Osteocyte (in vitro differentiated cells): ENCODE results near the gene ITPR2. TPM values are rescaled to one million over a fixed set of nuclear protein-coding genes. Genes with fewer than 3 reads are reported as not detected.

Experiments used
- DNase-seq: peaks from one replicate; pipeline ENCODE4 v3.0.0; 2021; ENCODE audit warnings: mixed read lengths; ENCODE audit not compliant: unreplicated experiment; ENCODE audit errors: extremely low spot score
- H3K27ac Mint-ChIP-seq: one replicate; pipeline ENCODE4 v1.8.0; 2021; ENCODE audit warnings: mild to moderate bottlenecking, mixed read lengths; ENCODE audit not compliant: unreplicated experiment
- H3K27me3 Mint-ChIP-seq: one replicate; pipeline ENCODE4 v1.8.0; 2021; ENCODE audit warnings: mixed read lengths; ENCODE audit not compliant: unreplicated experiment
- H3K36me3 Mint-ChIP-seq: one replicate; pipeline ENCODE4 v1.8.0; 2021; ENCODE audit warnings: mixed read lengths; ENCODE audit not compliant: unreplicated experiment
- H3K4me1 Mint-ChIP-seq: one replicate; pipeline ENCODE4 v1.8.0; 2021; ENCODE audit warnings: mixed read lengths; ENCODE audit not compliant: unreplicated experiment
- H3K4me3 Mint-ChIP-seq: one replicate; pipeline ENCODE4 v1.8.0; 2021; ENCODE audit warnings: mild to moderate bottlenecking, moderate library complexity, mixed read lengths; ENCODE audit not compliant: unreplicated experiment
- H3K9me3 Mint-ChIP-seq: one replicate; pipeline ENCODE4 v1.8.0; 2021; ENCODE audit warnings: mixed read lengths; ENCODE audit not compliant: unreplicated experiment
- total RNA-seq: library from RNA; stranded (reverse); gene quantifications from 2 replicates; pipeline ENCODE4 v1.2.1, GENCODE V29; 2021
- TF ChIP-seq, protein P1 (sequence below): fragments of 200-600 bp; sonication (generic); IDR thresholded peaks from 2 replicates; pipeline ENCODE4 v1.5.0; 2021; ENCODE audit warnings: antibody characterized with exemption, mild to moderate bottlenecking, moderate library complexity

Gene ITPR2
- total RNA-seq, 1 donor from 2014 or later = 22.1 TPM

GRCh38 chr12:26711072-26711471, 121.9 kb downstream of the ITPR2 start:
- Mint-ChIP-seq H3K36me3 (peaks cover 11% of the 10 kb centered on the region), H3K9me3 (peaks cover 5% of the 10 kb centered on the region), H3K4me1 (no peaks in the 10 kb centered on the region), H3K27me3 (no peaks in the 10 kb centered on the region), H3K27ac (no peak overlapping the region), H3K4me3 (no peak overlapping the region)
- TF ChIP-seq, protein P1, sequence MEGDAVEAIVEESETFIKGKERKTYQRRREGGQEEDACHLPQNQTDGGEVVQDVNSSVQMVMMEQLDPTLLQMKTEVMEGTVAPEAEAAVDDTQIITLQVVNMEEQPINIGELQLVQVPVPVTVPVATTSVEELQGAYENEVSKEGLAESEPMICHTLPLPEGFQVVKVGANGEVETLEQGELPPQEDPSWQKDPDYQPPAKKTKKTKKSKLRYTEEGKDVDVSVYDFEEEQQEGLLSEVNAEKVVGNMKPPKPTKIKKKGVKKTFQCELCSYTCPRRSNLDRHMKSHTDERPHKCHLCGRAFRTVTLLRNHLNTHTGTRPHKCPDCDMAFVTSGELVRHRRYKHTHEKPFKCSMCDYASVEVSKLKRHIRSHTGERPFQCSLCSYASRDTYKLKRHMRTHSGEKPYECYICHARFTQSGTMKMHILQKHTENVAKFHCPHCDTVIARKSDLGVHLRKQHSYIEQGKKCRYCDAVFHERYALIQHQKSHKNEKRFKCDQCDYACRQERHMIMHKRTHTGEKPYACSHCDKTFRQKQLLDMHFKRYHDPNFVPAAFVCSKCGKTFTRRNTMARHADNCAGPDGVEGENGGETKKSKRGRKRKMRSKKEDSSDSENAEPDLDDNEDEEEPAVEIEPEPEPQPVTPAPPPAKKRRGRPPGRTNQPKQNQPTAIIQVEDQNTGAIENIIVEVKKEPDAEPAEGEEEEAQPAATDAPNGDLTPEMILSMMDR = no peak
- no peak for DNase-seq

DNA sequence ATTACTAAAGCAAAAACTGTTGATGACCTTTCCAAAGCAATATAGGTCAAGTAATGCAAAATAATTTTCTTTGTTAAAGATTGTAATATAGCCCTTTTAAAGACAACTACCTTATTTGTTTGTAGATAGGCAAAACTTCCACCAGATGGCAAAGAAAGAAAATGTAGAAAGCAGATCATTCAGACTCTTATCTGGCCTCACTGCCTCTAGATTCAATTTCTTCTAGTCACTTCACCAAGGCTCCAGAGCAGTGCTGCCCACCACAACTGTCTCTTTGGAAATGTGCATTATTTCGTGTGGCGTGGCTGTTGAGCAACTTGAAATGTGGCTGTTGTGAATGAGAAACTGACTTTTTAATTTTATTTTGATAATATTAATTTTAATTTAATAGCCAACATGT, 127.1 kb downstream of the ITPR2 start:
- no peak for DNase-seq
- peaks cover 4% of the 10 kb centered on the region for H3K36me3 Mint-ChIP-seq
- peaks cover 5% of the 10 kb centered on the region for H3K9me3 Mint-ChIP-seq
- no peak overlapping the region for H3K4me3 Mint-ChIP-seq
- H3K27ac Mint-ChIP-seq = no peak overlapping the region
- H3K27me3 Mint-ChIP-seq = no peaks in the 10 kb centered on the region
- peaks cover 6% of the 10 kb centered on the region for H3K4me1 Mint-ChIP-seq
- TF ChIP-seq, protein P1 = no peak

DNA sequence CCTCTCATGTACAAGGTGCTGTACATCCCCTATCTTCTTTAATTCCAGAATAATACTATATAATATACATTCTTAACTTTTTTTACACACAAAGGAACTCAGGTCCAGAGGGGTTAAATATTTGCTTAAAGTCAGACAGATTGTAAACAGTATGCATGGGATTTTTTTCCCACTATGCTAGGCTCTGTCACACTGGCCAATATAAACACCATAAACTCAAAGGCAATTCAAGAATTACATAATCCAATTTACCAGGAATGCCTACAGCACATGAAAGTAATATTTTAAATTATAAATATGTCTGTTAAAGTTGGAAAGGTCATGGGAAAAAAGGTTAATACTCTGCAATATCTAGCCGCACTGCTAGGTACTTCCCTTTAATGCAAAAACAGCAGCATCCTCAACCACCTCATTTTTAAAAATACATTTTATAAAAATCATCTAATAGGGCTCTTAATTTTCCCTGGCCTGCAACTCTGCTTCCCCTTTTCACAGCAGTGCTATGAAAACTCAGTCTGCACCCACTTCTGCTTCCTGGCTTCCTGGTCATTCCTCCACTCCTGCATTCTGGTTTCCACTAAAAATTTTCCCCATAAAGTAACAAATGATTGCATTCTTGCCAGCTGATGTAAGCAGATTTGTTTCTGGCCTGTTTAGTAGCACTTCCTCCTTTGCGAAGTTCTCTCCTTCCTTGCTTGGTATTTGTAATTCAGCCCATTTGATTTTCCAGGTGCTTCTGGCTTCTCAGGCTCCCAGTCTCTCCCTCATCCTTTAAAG, 128.1 kb downstream of the ITPR2 start:
- H3K4me1 Mint-ChIP-seq = peaks cover 6% of the 10 kb centered on the region
- H3K36me3 Mint-ChIP-seq = peaks cover 4% of the 10 kb centered on the region
- no peak overlapping the region for H3K4me3 Mint-ChIP-seq
- H3K27me3 Mint-ChIP-seq = no peaks in the 10 kb centered on the region
- TF ChIP-seq, protein P1 = no peak
- no peak overlapping the region for H3K27ac Mint-ChIP-seq
- DNase-seq = no peak
- peaks cover 5% of the 10 kb centered on the region for H3K9me3 Mint-ChIP-seq

GRCh38 chr12:26704214-26704613, 128.8 kb downstream of the ITPR2 start:
- TF ChIP-seq, protein P1 = no peak
- Mint-ChIP-seq H3K9me3 (peaks cover 5% of the 10 kb centered on the region), H3K4me3 (no peak overlapping the region), H3K27ac (no peak overlapping the region), H3K36me3 (peaks cover 4% of the 10 kb centered on the region), H3K4me1 (peaks cover 6% of the 10 kb centered on the region), H3K27me3 (no peaks in the 10 kb centered on the region)
- no peak for DNase-seq

DNA sequence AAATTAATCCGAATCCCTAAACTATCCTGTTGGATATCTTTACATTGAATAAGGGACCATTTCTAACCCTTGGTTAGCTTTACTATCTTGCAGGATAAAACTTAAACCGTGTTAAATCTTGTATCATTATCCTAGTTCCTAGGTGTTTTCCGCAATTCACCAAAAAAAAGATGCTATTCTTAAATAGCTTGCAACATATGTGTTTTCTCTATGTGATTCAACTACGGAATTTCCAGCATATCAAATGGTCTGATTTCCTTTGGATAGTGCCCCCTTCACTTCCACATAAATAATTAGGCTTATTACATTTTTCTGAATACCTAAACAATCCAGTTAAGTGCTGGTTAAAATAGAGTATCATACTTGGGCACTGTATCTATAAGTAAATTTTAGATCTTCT, 130.3 kb downstream of the ITPR2 start:
- no peak for DNase-seq
- no peak overlapping the region for H3K27ac Mint-ChIP-seq
- H3K4me1 Mint-ChIP-seq = peaks cover 6% of the 10 kb centered on the region
- TF ChIP-seq, protein P1 = no peak
- no peak overlapping the region for H3K4me3 Mint-ChIP-seq
- peaks cover 5% of the 10 kb centered on the region for H3K9me3 Mint-ChIP-seq
- no peaks in the 10 kb centered on the region for H3K27me3 Mint-ChIP-seq
- H3K36me3 Mint-ChIP-seq = peaks cover 3% of the 10 kb centered on the region
